Gastroesophageal sphincter (tissue), 3 donors: Measurements from ENCODE around the gene CSNK1G1.

Experiments
- CTCF ChIP-seq, 4 experiments: fragments of 200-600 bp in 2 of 4; fragments of 450-650 bp in 2 of 4; sonication (generic) in 1 of 4; IDR thresholded peaks; one replicate each; pipeline ENCODE4 v1.5.1; 2017 to 2019; ENCODE audit warnings: antibody characterized with exemption in 4 of 4, mild to moderate bottlenecking in 2 of 4, moderate library complexity in 2 of 4
- EP300 ChIP-seq: sonication (generic); formaldehyde crosslinking; IDR thresholded peaks from one replicate; pipeline ENCODE4 v1.6.1; 2017; ENCODE audit warnings: antibody characterized with exemption, mild to moderate bottlenecking
- POLR2A ChIP-seq, 2 donors: fragments of 450-650 bp; IDR thresholded peaks; one replicate each; pipeline ENCODE4 v1.6.1; 2017; ENCODE audit warnings: antibody characterized with exemption in 2 of 2, mild to moderate bottlenecking in 2 of 2, moderate library complexity in 1 of 2

GRCh38 chr15:64209680-64210334, 146.2 kb downstream of the CSNK1G1 start:
- TF ChIP-seq EP300 (no peak), POLR2A (IDR thresholded peaks at IDR 0.05) (no peak), CTCF (IDR thresholded peaks at IDR 0.05) (peak in 3 of 4 experiments; percentile 16 to 43 (median 39))
